Suppressor macrophage treated with lipopolysaccharide for 1 hour (primary cell): ENCODE data around the gene SP2.
"Not testable (repeated sequence)": the region's sequence is repeated elsewhere in the genome, so short reads cannot be mapped to it uniquely, and the experiment has no call there.

ENCODE experiments used
- DNase-seq, 3 donors: peaks; one replicate each; pipeline ENCODE4 v3.0.0-alpha.2; 2020 to 2022

The SP2 gene

GRCh38 chr17:47894498-47895346 lies 1.3 kb upstream of the SP2 start:
- DNase-seq: no peak

GRCh38 chr17:47895347-47895855 lies 635 bp upstream of the SP2 start:
- peak; percentile 19 to 53 (median 44) for DNase-seq

- no peak for DNase-seq
These were observed 845 bp downstream of the SP2 start for GRCh38 chr17:47896672-47897490.

DNA sequence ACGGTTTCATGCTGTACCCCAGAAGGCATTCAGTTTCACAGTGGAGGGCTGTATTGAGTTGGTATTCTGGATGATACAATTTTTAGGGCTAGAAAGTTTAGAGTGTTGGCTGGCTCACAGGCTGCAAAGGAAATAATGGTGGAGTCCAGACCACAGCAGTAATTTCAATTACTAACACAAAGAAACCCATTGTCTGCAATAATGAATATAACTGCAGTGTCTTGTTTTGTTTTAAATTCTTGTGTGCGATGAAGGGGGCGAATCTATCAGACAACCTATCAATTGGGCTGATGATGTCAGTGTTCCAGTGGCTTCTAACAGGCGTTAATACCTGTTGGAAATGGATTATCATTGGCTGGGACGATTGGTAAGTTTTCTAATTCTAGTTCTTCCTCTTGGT lies 1.5 kb downstream of the SP2 start:
- DNase-seq: no peak

DNA sequence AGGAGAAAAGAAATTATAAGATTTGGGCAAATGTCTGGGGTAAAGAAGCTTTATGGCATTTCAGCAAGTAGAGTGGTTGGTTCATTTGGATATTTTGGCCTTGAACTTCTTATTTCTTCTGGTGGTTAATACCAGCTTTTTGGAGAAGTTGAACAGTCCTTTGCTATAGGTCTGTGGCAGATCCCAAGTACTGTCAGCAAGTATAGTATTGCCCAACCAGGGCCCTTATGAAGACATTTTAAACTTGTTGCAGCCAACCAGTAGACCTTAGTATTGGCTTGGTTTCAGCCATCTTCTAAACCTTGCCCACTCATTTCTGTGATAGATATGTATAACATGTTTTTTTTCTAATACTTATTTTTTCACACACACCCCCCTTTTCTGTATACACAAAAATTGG lies 2.2 kb downstream of the SP2 start:
- DNase-seq: peak; percentile 51 to 74 (median 66)

DNA sequence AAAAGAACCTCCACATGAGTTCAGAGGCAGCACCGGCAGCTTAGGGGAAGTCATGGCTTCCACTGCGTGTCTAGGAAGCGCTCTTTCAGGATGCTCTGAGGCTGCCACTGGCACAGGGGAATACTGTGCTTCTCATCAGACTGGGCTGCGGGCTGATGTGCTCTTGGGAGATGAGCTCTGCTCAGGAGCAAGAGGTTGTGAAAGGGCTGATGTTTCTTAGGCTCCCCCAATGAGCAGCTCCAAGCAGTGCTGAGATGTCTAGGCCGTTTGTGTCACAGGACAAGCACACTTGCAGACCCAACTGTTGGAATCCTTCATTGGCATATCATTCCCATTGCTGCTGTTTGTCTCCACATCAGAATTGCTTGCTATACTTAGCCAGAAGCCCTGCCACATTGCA lies 3.6 kb downstream of the SP2 start:
- DNase-seq: no peak

- DNase-seq: no peak
These were observed 5.4 kb downstream of the SP2 start for GRCh38 chr17:47901423-47901822.

- DNase-seq: no peak
These were observed 6.2 kb downstream of the SP2 start for GRCh38 chr17:47902039-47902744.

- no peak for DNase-seq
These were observed 9.2 kb downstream of the SP2 start for GRCh38 chr17:47905221-47905733.

- no peak for DNase-seq
These were observed 10.4 kb downstream of the SP2 start for GRCh38 chr17:47906443-47906842.

GRCh38 chr17:47907932-47908562 lies 12.0 kb downstream of the SP2 start:
- DNase-seq: peak; percentile 54 to 78 (median 58)

GRCh38 chr17:47913050-47913449 lies 17.0 kb downstream of the SP2 start:
- DNase-seq: no peak

- DNase-seq: no peak
These were observed 18.4 kb downstream of the SP2 start for GRCh38 chr17:47914306-47914948.

GRCh38 chr17:47915776-47916398 lies 19.9 kb downstream of the SP2 start:
- DNase-seq: no peak

- DNase-seq: no peak
These were observed 20.6 kb downstream of the SP2 start for GRCh38 chr17:47916489-47917208.

DNA sequence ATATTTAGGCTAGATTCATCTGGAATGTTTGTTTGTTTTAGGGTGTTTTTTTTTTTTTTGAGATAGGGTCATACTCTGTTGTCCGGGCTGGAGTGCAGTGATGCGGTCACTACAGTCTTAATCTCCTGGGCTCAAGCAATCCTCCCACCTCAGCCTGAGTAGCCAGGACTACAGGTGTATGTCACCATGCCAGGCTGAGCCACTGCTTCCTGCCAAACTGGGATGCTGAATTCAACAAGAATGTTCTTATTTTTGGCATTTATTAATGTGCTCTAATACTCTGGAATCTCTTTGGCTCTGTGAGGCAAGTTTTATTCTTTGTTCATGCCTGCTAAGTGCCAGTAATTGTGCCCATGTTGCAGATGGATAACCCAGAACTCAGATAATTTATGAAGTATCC lies 21.5 kb downstream of the SP2 start:
- no peak for DNase-seq

- DNase-seq: peak; percentile 52 to 68 (median 68)
These were observed 22.0 kb downstream of the SP2 start for GRCh38 chr17:47918006-47918405.

DNA sequence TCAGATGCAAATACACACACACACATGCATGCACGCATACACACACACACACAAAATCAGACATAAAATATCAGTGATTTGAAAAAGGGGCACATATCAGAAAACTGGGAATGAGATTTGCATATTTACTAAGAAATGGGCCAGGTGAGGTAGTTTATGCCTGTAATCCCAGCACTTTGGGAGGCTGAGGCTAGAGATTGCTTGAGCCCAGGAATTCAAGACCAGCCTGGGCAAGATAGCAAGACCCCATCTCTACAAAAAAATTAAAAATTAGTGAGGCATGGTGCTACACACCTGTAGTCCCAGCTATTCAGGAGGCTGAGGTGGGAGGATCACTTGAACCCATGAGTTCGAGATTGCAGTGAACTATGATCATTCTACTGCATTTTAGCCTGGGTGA lies 23.0 kb downstream of the SP2 start:
- DNase-seq: no peak

- not testable (repeated sequence) for DNase-seq
These were observed 23.9 kb downstream of the SP2 start for GRCh38 chr17:47919889-47920288.

DNA sequence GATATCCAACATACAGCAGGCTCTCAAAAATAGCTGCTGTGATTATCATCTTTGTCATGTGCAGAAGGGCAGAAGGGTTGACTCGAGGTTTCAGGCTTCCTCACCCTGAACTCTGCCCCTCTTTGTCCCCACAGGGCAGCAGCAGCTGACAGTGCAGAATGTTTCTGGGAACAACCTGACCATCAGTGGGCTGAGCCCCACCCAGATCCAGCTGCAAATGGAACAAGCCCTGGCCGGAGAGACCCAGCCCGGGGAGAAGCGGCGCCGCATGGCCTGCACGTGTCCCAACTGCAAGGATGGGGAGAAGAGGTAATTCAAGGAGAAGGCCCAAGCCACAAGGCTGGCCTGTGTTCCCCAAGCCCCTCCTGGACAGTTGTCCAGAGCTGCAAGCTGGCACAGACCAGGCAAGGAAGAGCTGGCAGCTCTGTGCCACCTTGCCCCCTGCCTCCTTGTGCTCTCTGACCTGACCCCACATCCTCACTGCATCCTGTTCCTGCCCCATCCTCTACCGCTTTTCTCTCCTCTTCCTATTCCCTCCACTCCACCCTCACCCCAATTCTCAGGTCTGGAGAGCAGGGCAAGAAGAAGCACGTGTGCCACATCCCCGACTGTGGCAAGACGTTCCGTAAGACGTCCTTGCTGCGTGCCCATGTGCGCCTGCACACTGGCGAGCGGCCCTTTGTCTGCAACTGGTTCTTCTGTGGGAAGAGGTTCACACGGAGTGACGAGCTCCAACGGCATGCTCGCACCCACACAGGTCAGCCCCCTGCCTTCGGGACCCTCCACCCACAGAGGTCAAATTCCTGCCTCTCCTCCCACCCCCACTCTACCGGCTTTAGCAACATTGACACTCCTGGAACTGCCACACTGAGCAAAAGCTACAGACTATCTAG lies 29.0 kb downstream of the SP2 start:
- no peak for DNase-seq
